K562 (cell line): ENCODE data around the gene KCNJ10.

Experiments used
- ATF1 ChIP-seq, 2 experiments: fragments of 450-650 bp in 1 of 2; IDR thresholded peaks; 2 replicates each; pipeline ENCODE4 v1.6.1; 2016; ENCODE audit warnings: missing compliant biosample characterization in 1 of 2, missing genetic modification characterization in 1 of 2
- ELF4 ChIP-seq: fragments of 450-650 bp; formaldehyde crosslinking; IDR thresholded peaks from 2 replicates; pipeline ENCODE4 v1.4.0; 2022; ENCODE audit warnings: missing genetic modification characterization
- JUNB ChIP-seq: fragments of 450-650 bp; formaldehyde crosslinking; conservative IDR thresholded peaks from 2 replicates; pipeline ENCODE4 v1.4.0; 2020; ENCODE audit warnings: mild to moderate bottlenecking
- PURB ChIP-seq: sonication (generic); formaldehyde crosslinking; IDR thresholded peaks from 2 replicates; pipeline ENCODE4 v1.9.0; 2021; ENCODE audit warnings: low read depth, mild to moderate bottlenecking, missing genetic modification reagents
- TCF3 ChIP-seq: sonication (generic); formaldehyde crosslinking; IDR thresholded peaks from 2 replicates; pipeline ENCODE4 v1.4.0; 2020; ENCODE audit warnings: mild to moderate bottlenecking, missing genetic modification reagents
- YBX1 ChIP-seq: fragments of 450-650 bp; IDR thresholded peaks from 2 replicates; pipeline ENCODE4 v1.7.1; 2016; ENCODE audit warnings: mild to moderate bottlenecking
- ZNF274 ChIP-seq: IDR thresholded peaks from 2 replicates; pipeline ENCODE4 v1.6.1; 2011; ENCODE audit warnings: low read depth, mild to moderate bottlenecking, low read length, moderate library complexity, borderline replicate concordance
- ZNF282 ChIP-seq: sonication (generic); formaldehyde crosslinking; IDR thresholded peaks from 2 replicates; pipeline ENCODE4 v1.8.1; 2023; ENCODE audit warnings: missing genetic modification reagents
- ZNF316 ChIP-seq: fragments of 450-650 bp; IDR thresholded peaks from 2 replicates; pipeline ENCODE4 v1.6.1; 2016
- TF ChIP-seq, protein P1 (sequence below): sonication (generic); formaldehyde crosslinking; IDR thresholded peaks from 2 replicates; pipeline ENCODE4 v1.8.1; 2023; ENCODE audit warnings: missing genetic modification reagents, mild to moderate bottlenecking, borderline replicate concordance
- TF ChIP-seq, protein P2 (sequence below): sonication (generic); formaldehyde crosslinking; IDR thresholded peaks from 2 replicates; pipeline ENCODE4 v1.9.0; 2022; ENCODE audit warnings: mild to moderate bottlenecking, missing genetic modification reagents
- TF ChIP-seq, protein P3 (sequence below), 2 experiments: fragments of 450-650 bp; formaldehyde crosslinking in 1 of 2; IDR thresholded peaks; 2 replicates each; pipeline versions ENCODE4 v1.4.0 to v1.6.1; 2014 to 2020; ENCODE audit warnings: mild to moderate bottlenecking in 2 of 2, borderline replicate concordance in 1 of 2, low read depth in 1 of 2
- TF ChIP-seq, protein P4 (sequence below): sonication (generic); formaldehyde crosslinking; IDR thresholded peaks from 2 replicates; pipeline ENCODE4 v1.8.1; 2023; ENCODE audit warnings: mild to moderate bottlenecking, missing genetic modification reagents
- TF ChIP-seq, protein P5 (sequence below), 3 experiments: IDR thresholded peaks in 2 of 3; conservative IDR thresholded peaks in 1 of 3; 2 replicates each; pipeline ENCODE4 v1.5.1; 2011 to 2012; ENCODE audit warnings: low read length in 3 of 3, mild to moderate bottlenecking in 3 of 3, control low read depth in 2 of 3, improper control_type of control experiment in 1 of 3, inconsistent platforms in 1 of 3, low read depth in 1 of 3, mixed read lengths in 1 of 3, moderate library complexity in 1 of 3; ENCODE audit not compliant: insufficient read depth in 2 of 3

DNA sequence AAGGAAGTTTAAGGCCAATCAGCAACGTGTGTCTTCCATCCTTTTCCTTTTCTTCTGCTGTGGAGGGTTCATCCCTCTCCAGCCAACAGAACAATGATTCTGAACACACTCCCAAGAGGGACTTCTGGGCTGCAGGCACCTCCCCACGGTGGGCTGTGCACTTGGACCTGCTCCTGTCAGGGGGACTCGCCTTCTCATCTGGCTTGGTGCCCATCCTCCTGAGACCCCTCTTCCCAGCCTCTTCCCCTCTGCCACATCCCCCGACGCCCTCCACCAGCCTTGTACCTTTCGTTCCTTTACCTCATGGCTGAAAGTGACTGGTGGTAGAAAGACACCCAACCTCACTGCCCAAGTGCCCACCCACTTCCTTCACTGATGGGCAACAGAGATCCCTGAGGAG, 89.9 kb downstream of the KCNJ10 start:
- TF ChIP-seq, protein P1, sequence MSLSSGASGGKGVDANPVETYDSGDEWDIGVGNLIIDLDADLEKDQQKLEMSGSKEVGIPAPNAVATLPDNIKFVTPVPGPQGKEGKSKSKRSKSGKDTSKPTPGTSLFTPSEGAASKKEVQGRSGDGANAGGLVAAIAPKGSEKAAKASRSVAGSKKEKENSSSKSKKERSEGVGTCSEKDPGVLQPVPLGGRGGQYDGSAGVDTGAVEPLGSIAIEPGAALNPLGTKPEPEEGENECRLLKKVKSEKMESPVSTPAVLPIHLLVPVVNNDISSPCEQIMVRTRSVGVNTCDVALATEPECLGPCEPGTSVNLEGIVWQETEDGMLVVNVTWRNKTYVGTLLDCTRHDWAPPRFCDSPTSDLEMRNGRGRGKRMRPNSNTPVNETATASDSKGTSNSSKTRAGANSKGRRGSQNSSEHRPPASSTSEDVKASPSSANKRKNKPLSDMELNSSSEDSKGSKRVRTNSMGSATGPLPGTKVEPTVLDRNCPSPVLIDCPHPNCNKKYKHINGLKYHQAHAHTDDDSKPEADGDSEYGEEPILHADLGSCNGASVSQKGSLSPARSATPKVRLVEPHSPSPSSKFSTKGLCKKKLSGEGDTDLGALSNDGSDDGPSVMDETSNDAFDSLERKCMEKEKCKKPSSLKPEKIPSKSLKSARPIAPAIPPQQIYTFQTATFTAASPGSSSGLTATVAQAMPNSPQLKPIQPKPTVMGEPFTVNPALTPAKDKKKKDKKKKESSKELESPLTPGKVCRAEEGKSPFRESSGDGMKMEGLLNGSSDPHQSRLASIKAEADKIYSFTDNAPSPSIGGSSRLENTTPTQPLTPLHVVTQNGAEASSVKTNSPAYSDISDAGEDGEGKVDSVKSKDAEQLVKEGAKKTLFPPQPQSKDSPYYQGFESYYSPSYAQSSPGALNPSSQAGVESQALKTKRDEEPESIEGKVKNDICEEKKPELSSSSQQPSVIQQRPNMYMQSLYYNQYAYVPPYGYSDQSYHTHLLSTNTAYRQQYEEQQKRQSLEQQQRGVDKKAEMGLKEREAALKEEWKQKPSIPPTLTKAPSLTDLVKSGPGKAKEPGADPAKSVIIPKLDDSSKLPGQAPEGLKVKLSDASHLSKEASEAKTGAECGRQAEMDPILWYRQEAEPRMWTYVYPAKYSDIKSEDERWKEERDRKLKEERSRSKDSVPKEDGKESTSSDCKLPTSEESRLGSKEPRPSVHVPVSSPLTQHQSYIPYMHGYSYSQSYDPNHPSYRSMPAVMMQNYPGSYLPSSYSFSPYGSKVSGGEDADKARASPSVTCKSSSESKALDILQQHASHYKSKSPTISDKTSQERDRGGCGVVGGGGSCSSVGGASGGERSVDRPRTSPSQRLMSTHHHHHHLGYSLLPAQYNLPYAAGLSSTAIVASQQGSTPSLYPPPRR (CRISPR knock-in tag): no peak
- TF ChIP-seq ZNF316: no peak
- no peak for TF ChIP-seq JUNB
- TF ChIP-seq, protein P2, sequence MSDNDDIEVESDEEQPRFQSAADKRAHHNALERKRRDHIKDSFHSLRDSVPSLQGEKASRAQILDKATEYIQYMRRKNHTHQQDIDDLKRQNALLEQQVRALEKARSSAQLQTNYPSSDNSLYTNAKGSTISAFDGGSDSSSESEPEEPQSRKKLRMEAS: no peak
- TF ChIP-seq, protein P3, sequence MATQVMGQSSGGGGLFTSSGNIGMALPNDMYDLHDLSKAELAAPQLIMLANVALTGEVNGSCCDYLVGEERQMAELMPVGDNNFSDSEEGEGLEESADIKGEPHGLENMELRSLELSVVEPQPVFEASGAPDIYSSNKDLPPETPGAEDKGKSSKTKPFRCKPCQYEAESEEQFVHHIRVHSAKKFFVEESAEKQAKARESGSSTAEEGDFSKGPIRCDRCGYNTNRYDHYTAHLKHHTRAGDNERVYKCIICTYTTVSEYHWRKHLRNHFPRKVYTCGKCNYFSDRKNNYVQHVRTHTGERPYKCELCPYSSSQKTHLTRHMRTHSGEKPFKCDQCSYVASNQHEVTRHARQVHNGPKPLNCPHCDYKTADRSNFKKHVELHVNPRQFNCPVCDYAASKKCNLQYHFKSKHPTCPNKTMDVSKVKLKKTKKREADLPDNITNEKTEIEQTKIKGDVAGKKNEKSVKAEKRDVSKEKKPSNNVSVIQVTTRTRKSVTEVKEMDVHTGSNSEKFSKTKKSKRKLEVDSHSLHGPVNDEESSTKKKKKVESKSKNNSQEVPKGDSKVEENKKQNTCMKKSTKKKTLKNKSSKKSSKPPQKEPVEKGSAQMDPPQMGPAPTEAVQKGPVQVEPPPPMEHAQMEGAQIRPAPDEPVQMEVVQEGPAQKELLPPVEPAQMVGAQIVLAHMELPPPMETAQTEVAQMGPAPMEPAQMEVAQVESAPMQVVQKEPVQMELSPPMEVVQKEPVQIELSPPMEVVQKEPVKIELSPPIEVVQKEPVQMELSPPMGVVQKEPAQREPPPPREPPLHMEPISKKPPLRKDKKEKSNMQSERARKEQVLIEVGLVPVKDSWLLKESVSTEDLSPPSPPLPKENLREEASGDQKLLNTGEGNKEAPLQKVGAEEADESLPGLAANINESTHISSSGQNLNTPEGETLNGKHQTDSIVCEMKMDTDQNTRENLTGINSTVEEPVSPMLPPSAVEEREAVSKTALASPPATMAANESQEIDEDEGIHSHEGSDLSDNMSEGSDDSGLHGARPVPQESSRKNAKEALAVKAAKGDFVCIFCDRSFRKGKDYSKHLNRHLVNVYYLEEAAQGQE (IDR thresholded peaks at IDR 0.05; ENCODE audit: borderline replicate concordance): no peak
- TF ChIP-seq, protein P3 (CRISPR knock-in tag; IDR thresholded peaks at IDR 0.05; ENCODE audit: low read depth): no peak
- no peak for TF ChIP-seq YBX1
- no peak for TF ChIP-seq ATF1 (CRISPR knock-in tag; IDR thresholded peaks at IDR 0.05)
- no peak for TF ChIP-seq ATF1 (tag; IDR thresholded peaks at IDR 0.05)
- TF ChIP-seq TCF3 (CRISPR knock-in tag): no peak
- TF ChIP-seq ELF4: no peak
- TF ChIP-seq PURB (CRISPR knock-in tag): no peak
- no peak for TF ChIP-seq ZNF274
- no peak for TF ChIP-seq ZNF282 (CRISPR knock-in tag)
- TF ChIP-seq, protein P4, sequence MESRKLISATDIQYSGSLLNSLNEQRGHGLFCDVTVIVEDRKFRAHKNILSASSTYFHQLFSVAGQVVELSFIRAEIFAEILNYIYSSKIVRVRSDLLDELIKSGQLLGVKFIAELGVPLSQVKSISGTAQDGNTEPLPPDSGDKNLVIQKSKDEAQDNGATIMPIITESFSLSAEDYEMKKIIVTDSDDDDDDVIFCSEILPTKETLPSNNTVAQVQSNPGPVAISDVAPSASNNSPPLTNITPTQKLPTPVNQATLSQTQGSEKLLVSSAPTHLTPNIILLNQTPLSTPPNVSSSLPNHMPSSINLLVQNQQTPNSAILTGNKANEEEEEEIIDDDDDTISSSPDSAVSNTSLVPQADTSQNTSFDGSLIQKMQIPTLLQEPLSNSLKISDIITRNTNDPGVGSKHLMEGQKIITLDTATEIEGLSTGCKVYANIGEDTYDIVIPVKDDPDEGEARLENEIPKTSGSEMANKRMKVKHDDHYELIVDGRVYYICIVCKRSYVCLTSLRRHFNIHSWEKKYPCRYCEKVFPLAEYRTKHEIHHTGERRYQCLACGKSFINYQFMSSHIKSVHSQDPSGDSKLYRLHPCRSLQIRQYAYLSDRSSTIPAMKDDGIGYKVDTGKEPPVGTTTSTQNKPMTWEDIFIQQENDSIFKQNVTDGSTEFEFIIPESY (CRISPR knock-in tag): no peak
- TF ChIP-seq, protein P5, sequence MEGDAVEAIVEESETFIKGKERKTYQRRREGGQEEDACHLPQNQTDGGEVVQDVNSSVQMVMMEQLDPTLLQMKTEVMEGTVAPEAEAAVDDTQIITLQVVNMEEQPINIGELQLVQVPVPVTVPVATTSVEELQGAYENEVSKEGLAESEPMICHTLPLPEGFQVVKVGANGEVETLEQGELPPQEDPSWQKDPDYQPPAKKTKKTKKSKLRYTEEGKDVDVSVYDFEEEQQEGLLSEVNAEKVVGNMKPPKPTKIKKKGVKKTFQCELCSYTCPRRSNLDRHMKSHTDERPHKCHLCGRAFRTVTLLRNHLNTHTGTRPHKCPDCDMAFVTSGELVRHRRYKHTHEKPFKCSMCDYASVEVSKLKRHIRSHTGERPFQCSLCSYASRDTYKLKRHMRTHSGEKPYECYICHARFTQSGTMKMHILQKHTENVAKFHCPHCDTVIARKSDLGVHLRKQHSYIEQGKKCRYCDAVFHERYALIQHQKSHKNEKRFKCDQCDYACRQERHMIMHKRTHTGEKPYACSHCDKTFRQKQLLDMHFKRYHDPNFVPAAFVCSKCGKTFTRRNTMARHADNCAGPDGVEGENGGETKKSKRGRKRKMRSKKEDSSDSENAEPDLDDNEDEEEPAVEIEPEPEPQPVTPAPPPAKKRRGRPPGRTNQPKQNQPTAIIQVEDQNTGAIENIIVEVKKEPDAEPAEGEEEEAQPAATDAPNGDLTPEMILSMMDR (IDR thresholded peaks at IDR 0.05 in 2 of 3, conservative IDR thresholded peaks at IDR 0.05 in 1 of 3; ENCODE audit: insufficient read depth in 2 of 3, low read depth in 1 of 3, low read length in 3 of 3): no peak
